ENCODE results near the gene SLC38A3.
"Not testable (repeated sequence)": the region's sequence is repeated elsewhere in the genome, so short reads cannot be mapped to it uniquely, and the experiment has no call there.

Gene SLC38A3

DNA sequence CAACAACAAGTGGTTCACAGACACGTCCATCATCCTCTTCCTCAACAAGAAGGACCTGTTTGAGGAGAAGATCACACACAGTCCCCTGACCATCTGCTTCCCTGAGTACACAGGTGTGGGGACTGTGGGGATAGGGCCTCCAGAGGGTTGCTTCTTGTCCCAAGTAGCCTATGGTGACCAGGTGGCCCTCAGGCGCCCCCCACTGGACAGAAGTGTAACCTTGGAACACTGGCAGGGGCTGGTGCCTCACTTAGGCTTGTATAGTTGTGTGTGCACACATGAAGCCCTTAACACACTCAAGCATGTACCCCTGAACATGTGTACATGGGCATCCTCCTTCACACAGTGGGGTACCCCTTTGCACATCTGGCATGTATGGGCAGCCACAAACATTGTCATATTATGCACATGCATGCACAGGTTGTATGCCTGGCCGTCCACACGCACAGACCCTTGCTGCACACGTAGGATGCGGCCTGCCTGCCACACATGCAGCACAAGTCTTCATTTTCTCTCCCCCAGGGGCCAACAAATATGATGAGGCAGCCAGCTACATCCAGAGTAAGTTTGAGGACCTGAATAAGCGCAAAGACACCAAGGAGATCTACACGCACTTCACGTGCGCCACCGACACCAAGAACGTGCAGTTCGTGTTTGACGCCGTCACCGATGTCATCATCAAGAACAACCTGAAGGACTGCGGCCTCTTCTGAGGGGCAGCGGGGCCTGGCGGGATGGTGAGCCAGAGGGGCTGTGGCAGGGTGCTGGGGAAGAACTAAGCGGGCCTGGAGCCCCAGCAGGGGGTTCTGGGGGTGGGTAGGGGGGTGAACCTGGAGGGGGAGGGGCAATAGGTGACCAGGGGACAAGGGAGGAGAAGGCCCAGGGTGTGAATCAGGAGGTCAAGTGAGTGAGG is 52.2 kb downstream of the SLC38A3 start:
- no peak for DNase-seq

GRCh38 chr3:50258029-50258680 is 53.1 kb downstream of the SLC38A3 start:
- no peak for DNase-seq

- DNase-seq = no peak
These were observed 53.9 kb downstream of the SLC38A3 start for GRCh38 chr3:50258979-50259378.

GRCh38 chr3:50259432-50260026 is 54.5 kb downstream of the SLC38A3 start:
- no peak for DNase-seq

GRCh38 chr3:50260027-50260941 is 55.2 kb downstream of the SLC38A3 start:
- DNase-seq = peak; percentile 84

- DNase-seq = no peak
These were observed 55.9 kb downstream of the SLC38A3 start for GRCh38 chr3:50260942-50261441.

- DNase-seq = no peak
These were observed 56.4 kb downstream of the SLC38A3 start for GRCh38 chr3:50261505-50261904.

- DNase-seq = not testable (repeated sequence)
These were observed 57.1 kb downstream of the SLC38A3 start for GRCh38 chr3:50262200-50262599.

- no peak for DNase-seq
These were observed 57.7 kb downstream of the SLC38A3 start for GRCh38 chr3:50262778-50263177.

- DNase-seq = no peak
These were observed 58.7 kb downstream of the SLC38A3 start for GRCh38 chr3:50263478-50264382.

- DNase-seq = no peak
These were observed 59.4 kb downstream of the SLC38A3 start for GRCh38 chr3:50264383-50264963.

GRCh38 chr3:50264964-50265485 is 60.0 kb downstream of the SLC38A3 start:
- DNase-seq = no peak

GRCh38 chr3:50265571-50265970 is 60.5 kb downstream of the SLC38A3 start:
- no peak for DNase-seq

DNA sequence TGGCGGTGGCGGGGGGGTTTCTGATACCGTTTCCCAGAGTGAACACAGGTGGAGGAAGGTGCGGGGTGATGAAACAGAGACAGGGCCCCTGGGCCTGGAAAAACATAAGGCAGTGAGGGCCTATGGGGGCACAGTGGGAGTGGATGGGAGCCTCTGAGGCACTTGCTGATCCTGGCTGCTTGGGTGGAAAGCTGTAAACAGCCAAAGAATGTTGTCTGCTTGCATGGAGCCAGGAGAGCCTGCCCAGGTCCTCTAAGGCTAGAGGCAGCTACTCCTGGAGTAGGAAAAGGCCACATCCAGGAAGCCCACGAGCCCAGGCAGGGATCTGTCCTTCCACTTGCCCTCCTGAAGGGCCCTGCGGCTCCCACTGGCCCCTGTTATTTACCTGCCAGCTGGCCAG is 60.9 kb downstream of the SLC38A3 start:
- DNase-seq = no peak

- DNase-seq = no peak
These were observed 61.8 kb downstream of the SLC38A3 start for GRCh38 chr3:50266836-50267235.

GRCh38 chr3:50267280-50267913 is 62.3 kb downstream of the SLC38A3 start:
- no peak for DNase-seq

DNA sequence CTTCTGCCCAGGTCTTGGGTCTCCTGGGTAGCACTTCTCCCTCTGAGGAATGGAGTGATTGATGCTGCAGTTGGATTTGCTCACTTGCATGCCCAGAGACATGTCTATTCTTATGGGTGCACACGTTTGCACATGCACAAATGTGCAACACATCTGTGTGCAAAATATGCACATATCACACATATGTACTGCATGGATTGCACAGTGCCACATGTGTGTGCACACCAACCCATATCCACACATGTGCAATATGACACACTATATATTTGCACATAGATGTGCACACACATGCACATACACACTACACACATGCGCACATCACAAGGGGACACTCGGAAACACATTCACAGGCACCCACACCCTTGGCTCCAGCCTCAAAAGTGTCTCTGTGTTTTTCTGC is 63.2 kb downstream of the SLC38A3 start:
- no peak for DNase-seq

GRCh38 chr3:50268703-50269451 is 63.8 kb downstream of the SLC38A3 start, which contains the start of gene SEMA3B:
Gene SEMA3B, plus strand, starts transcription at chr3:50269147. Its CDS starts 94 bp downstream, at chr3:50269241.
- no peak for DNase-seq

DNA sequence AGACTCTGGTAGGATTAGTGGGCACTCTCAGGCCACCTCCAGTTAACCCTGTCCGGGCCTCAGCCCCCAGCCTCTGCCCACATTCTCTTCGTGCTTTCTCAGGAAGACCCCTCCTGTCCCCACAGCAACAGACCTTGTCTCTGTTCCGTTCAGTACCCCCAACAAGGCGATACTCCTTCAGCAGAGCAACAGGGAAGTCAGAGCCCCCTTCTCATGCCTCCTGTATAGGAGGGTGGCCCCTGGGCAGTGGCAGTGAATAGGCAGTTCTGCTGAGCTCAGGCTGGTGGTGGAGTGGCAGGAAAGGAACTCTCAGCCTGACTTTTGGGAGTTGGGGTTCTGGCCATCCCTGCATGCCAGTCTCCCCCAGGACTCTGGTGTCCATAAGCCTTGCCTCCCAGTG is 64.4 kb downstream of the SLC38A3 start:
- DNase-seq = no peak

Measured in activated CD8-positive, alpha-beta memory T cell treated with anti-CD3 and anti-CD28 coated beads, Interleukin-2, amount 50 U/mL, for 4 hours (primary cell).